Thyroid gland (tissue), 4 donors: ENCODE results near the gene CLDN19. TPM values are rescaled to one million over a fixed set of nuclear protein-coding genes. Genes with fewer than 3 reads are reported as not detected.

Experiments
- DNase-seq, 2 donors: peaks; one replicate each; pipeline ENCODE4 v3.0.0-alpha.2; 2019
- H3K27ac ChIP-seq, 3 donors: fragments of 200-600 bp; sonication (generic); 1 replicate in 2 of 3; 2 replicates in 1 of 3; pipeline ENCODE4 v1.5.1; 2016 to 2019; ENCODE audit warnings: mild to moderate bottlenecking in 1 of 3, moderate library complexity in 1 of 3
- H3K27me3 ChIP-seq: fragments of 200-600 bp; sonication (generic); one replicate; pipeline ENCODE4 v1.5.1; 2019
- H3K36me3 ChIP-seq, 2 donors: fragments of 200-600 bp; sonication (generic); one replicate each; pipeline ENCODE4 v1.5.1; 2016 to 2019
- H3K4me1 ChIP-seq, 2 donors: fragments of 200-600 bp; sonication (generic); one replicate each; pipeline ENCODE4 v1.5.1; 2017 to 2019
- H3K4me3 ChIP-seq, 3 donors: fragments of 200-600 bp; sonication (generic); replicated peaks in 1 of 3; 1 replicate in 2 of 3; 2 replicates in 1 of 3; pipeline ENCODE4 v1.5.1; 2016; ENCODE audit warnings: mild to moderate bottlenecking in 1 of 3
- H3K9me3 ChIP-seq: fragments of 200-600 bp; sonication (generic); one replicate; pipeline ENCODE4 v1.5.1; 2017
- POLR2A ChIP-seq, 2 donors: fragments of 450-650 bp; IDR thresholded peaks; one replicate each; pipeline ENCODE4 v1.6.1; 2017; ENCODE audit warnings: antibody characterized with exemption in 2 of 2, mild to moderate bottlenecking in 2 of 2, moderate library complexity in 1 of 2
- WGBS, 2 donors: methylation state at CpG; one replicate each; pipeline ENCODE4 v1.1.5; 2017; 5-methylcytosine and 5-hydroxymethylcytosine counted together
- intact Hi-C: fragments of 100-400 bp; cut with DNase I; formaldehyde crosslinking; loops from one replicate; pipeline ENCODE4 v1.15.1; 2023
- total RNA-seq, 4 donors: library from RNA; depleted of rRNA; stranded (reverse); fragments of >200 nt; gene quantifications; one replicate each; pipeline ENCODE4 v1.2.3, GENCODE V29; 2016
- TF ChIP-seq, protein P1 (sequence below), 6 experiments: fragments of 200-600 bp in 3 of 6; fragments of 450-650 bp in 3 of 6; sonication (generic) in 3 of 6; IDR thresholded peaks; one replicate each; pipeline ENCODE4 v1.5.1; 2016 to 2019; ENCODE audit warnings: antibody characterized with exemption in 6 of 6, mild to moderate bottlenecking in 2 of 6, inconsistent platforms in 1 of 6, moderate library complexity in 1 of 6

The CLDN19 gene
- total RNA-seq, 4 donors from 2014 or later = not detected

DNA sequence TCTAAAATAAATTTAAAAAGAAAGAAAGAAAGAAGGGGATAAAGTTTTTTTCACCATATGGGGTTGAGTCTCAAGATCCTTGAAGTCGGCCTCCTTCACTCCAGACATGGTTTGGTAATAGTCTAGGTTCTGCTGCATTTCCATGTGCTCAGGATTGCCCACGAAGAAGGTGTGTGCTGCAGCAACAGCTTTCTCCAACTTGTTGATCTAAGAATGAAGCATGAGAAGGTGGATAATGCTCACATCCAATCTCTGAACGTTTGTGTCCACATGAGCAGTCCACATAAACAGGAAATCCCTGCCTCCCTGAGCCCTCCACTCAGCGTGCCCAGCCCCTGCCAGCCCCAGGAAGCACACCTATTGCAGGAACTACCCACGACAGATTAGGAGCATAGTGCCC lies 22.2 kb upstream of the CLDN19 start:
- no peak for DNase-seq
- Histone ChIP-seq H3K36me3 (peaks cover 10 to 15% of the 10 kb centered on the region in 2 donors), H3K9me3 (no peaks in the 10 kb centered on the region), H3K27ac (no peak overlapping the region), H3K4me3 (no peak overlapping the region), H3K4me1 (peaks cover 10 to 11% of the 10 kb centered on the region in 2 donors), H3K27me3 (no peaks in the 10 kb centered on the region)
- TF ChIP-seq, protein P1, sequence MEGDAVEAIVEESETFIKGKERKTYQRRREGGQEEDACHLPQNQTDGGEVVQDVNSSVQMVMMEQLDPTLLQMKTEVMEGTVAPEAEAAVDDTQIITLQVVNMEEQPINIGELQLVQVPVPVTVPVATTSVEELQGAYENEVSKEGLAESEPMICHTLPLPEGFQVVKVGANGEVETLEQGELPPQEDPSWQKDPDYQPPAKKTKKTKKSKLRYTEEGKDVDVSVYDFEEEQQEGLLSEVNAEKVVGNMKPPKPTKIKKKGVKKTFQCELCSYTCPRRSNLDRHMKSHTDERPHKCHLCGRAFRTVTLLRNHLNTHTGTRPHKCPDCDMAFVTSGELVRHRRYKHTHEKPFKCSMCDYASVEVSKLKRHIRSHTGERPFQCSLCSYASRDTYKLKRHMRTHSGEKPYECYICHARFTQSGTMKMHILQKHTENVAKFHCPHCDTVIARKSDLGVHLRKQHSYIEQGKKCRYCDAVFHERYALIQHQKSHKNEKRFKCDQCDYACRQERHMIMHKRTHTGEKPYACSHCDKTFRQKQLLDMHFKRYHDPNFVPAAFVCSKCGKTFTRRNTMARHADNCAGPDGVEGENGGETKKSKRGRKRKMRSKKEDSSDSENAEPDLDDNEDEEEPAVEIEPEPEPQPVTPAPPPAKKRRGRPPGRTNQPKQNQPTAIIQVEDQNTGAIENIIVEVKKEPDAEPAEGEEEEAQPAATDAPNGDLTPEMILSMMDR (IDR thresholded peaks at IDR 0.05) = no peak
- no peak for TF ChIP-seq POLR2A (IDR thresholded peaks at IDR 0.05)
- 61 to 75% methylated on average over 5 of the region's 5 CpGs for WGBS, 2 donors
- intact Hi-C loops = no loop called here

DNA sequence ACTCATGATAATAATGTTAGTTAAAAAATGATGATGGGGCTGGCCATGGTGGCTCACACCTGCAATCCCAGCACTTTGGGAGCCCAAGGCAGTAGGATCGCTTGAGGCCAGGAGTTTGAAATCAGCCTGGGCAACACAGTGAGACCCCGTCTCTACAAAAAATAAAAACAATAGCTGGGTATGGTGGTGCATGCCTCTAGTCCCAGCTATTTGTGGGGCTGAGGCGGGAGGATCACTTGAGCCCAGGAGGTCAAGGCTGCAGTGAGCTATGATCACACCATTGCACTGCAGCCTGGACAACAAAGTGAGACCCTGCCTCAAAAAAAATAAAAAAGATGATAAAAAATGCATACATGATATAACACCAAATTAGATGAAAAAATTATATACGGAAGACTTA lies 21.5 kb upstream of the CLDN19 start:
- H3K4me1 ChIP-seq = peaks cover 10 to 11% of the 10 kb centered on the region in 2 donors
- no peak overlapping the region for H3K4me3 ChIP-seq
- intact Hi-C loops = no loop called here
- H3K36me3 ChIP-seq = peaks cover 10 to 15% of the 10 kb centered on the region in 2 donors
- no peaks in the 10 kb centered on the region for H3K27me3 ChIP-seq
- WGBS, 2 donors = 95 to 97% methylated on average over 4 of the region's 4 CpGs
- TF ChIP-seq, protein P1 (IDR thresholded peaks at IDR 0.05) = no peak
- TF ChIP-seq POLR2A (IDR thresholded peaks at IDR 0.05) = no peak
- H3K27ac ChIP-seq = no peak overlapping the region
- DNase-seq = no peak
- no peaks in the 10 kb centered on the region for H3K9me3 ChIP-seq

DNA sequence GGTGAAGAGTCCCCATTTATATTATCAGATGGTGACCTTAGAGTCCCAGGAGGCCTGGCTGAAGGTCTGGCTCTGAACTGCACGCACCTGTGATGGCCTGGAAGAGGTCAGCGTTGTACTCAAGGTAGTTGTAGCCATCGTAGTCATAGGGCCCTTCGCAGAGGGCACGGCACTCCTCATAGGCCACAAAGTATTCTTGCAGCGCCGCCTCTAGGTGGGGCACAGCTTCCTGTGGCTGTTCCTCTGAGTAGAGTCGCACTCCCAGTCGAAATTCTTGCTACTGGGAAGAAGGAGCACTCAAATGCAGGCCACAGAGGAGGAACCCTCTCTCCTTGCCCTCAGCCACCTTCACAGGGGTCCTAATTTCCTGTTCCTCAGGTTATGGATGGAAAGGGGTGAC lies 19.1 kb upstream of the CLDN19 start:
- H3K36me3 ChIP-seq = peaks cover 31 to 34% of the 10 kb centered on the region in 2 donors
- H3K4me3 ChIP-seq = no peak overlapping the region
- no peak for TF ChIP-seq POLR2A (IDR thresholded peaks at IDR 0.05)
- TF ChIP-seq, protein P1 (IDR thresholded peaks at IDR 0.05) = no peak
- no peak overlapping the region for H3K27ac ChIP-seq
- H3K27me3 ChIP-seq = no peaks in the 10 kb centered on the region
- H3K4me1 ChIP-seq = no peaks in the 10 kb centered on the region
- H3K9me3 ChIP-seq = no peaks in the 10 kb centered on the region
- DNase-seq = no peak
- intact Hi-C loops = loop anchor here (5.0 kb wide), 1 partner anchor 182 kb away; no protein-coding TSS in a partner anchor
- WGBS, 2 donors = 77 to 81% methylated on average over 9 of the region's 9 CpGs

DNA sequence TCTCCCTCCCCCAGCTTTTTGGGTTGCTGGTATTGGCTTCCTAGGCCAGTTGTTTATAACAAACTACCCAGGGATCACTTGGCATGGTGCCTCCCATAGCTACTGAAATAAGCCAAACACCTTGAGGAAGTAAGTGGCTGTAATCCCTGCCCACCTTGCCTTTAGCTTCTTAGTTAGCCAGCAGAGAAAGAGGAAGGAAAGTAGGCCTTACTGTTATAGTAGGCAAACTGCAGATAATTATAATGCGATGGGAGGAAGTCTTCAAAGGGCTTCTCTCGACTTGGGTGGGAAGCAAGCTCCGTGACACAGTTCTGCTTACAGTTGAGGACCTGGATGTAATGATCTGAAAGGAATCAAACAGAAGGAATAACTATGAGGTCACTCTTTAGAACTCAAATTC lies 18.6 kb upstream of the CLDN19 start:
- Histone ChIP-seq H3K27me3 (no peaks in the 10 kb centered on the region), H3K27ac (no peak overlapping the region), H3K9me3 (no peaks in the 10 kb centered on the region), H3K36me3 (peaks cover 36 to 38% of the 10 kb centered on the region in 2 donors), H3K4me3 (no peak overlapping the region), H3K4me1 (no peaks in the 10 kb centered on the region)
- DNase-seq = no peak
- WGBS, 2 donors = 83 to 89% methylated on average over 3 of the region's 3 CpGs
- TF ChIP-seq POLR2A (IDR thresholded peaks at IDR 0.05) = no peak
- intact Hi-C loops = loop anchor here (5.0 kb wide), 1 partner anchor 181 kb away; no protein-coding TSS in a partner anchor

DNA sequence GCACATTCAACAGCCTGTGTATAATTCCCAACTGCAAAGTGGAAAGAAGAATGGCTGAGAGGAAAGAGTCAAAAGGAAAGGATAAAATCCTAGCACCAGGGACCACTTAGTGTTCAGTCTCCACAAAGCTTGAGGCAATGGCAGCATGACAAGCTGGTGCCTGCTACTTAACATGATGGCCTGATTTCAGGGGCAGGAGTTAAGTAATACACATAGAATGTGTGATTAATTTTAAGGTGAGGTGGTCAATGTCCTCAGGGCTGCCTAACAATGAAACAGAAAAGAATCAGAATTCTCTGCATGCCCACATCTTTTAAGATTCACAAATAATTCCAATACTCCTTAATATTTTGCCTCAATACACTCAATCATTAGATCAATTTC lies 17.8 kb upstream of the CLDN19 start:
- Histone ChIP-seq H3K27me3 (no peaks in the 10 kb centered on the region), H3K4me1 (no peaks in the 10 kb centered on the region), H3K4me3 (no peak overlapping the region), H3K36me3 (peaks cover 38 to 40% of the 10 kb centered on the region in 2 donors), H3K27ac (no peak overlapping the region), H3K9me3 (no peaks in the 10 kb centered on the region)
- intact Hi-C loops = loop anchor here (5.0 kb wide), 1 partner anchor 181 kb away; no protein-coding TSS in a partner anchor
- no peak for DNase-seq
- no peak for TF ChIP-seq POLR2A (IDR thresholded peaks at IDR 0.05)
- TF ChIP-seq, protein P1 (IDR thresholded peaks at IDR 0.05) = no peak
